ELF-1 (cell line): ENCODE results near the gene DNAH10.

Experiments used
- DNase-seq: peaks from one replicate; pipeline ENCODE4 v3.0.0-alpha.2; 2016; ENCODE audit warnings: low read depth, low spot score

DNAH10 gene

GRCh38 chr12:123971770-123972456, 209.8 kb downstream of the DNAH10 start:
- peak; percentile 96 for DNase-seq

- DNase-seq, result peak; percentile 93
Measured at GRCh38 chr12:123972457-123973401, 210.6 kb downstream of the DNAH10 start, which contains the start of the genes CCDC92 and ZNF664. Gene CCDC92, minus strand, starts transcription at chr12:123972831. Its CDS starts 28,526 bp downstream, at chr12:123944305. Gene ZNF664, plus strand, starts transcription at chr12:123973215. Its CDS starts 38,930 bp downstream, at chr12:124012145.

GRCh38 chr12:123973552-123974341, 211.6 kb downstream of the DNAH10 start:
- peak; percentile 75 for DNase-seq

GRCh38 chr12:123976227-123976826, 214.2 kb downstream of the DNAH10 start:
- no peak for DNase-seq

GRCh38 chr12:123979566-123979965, 217.5 kb downstream of the DNAH10 start:
- no peak for DNase-seq

- no peak for DNase-seq
Measured at GRCh38 chr12:123982269-123982668, 220.2 kb downstream of the DNAH10 start.

- peak; percentile 52 for DNase-seq
Measured at GRCh38 chr12:123983822-123984485, 221.9 kb downstream of the DNAH10 start.

- DNase-seq, result no peak
Measured at GRCh38 chr12:123984903-123985302, 222.8 kb downstream of the DNAH10 start.
